HuH-7 (cell line): ENCODE results near the gene ZFHX2.
A peak's percentile ranks its signal among the peaks of the same experiment; 100 is the strongest.
"Not testable (repeated sequence)": the region's sequence is repeated elsewhere in the genome, so short reads cannot be mapped to it uniquely, and the experiment has no call there.

Source experiments
- DNase-seq: peaks from one replicate; pipeline ENCODE4 v3.0.0; 2011; ENCODE audit warnings: low spot score

Gene ZFHX2

DNA sequence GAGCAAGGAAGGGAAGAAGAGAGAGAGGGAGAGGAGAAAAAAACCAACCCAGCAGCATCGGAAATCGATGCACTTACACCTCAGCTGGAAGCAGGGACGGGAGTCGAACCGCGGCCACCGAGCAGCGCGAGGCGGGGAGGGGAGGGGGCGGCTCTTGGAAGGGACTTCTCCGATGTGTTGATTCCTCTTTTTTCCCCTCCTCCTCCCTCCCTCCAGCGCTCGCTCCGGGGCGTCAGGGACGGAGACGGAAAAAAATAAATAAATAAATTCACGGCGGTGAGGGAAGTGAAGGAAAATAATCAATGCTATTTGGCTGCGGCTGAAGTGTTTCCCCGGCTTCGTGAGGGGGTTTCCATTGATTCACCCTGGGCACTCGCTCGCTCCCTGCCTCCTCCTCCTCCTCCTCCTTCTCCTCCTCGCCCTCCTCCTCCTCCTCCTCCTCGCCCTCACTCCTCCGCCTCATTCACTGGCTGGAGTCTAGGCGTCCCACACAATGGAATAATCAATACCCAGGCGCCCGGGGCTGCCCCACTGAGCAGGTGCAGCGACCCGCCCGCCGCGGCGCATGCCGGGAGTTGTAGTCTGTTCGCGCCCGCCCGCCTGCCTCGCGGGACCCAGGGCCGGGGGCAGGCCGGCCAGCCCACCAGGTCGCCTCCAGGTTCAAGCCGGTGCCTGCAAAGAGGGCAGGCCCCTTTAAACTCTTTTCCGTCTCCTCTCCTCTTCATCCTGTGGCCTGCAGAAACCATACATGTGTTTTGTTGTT lies at the start of gene ZFHX2:
Gene ZFHX2 (minus strand): TSS at position 500 of the 763 bp plus-strand sequence. CDS start 16,440 bp downstream, outside the sequence.
- DNase-seq = peak; percentile 95

GRCh38 chr14:23600806-23601205 lies 49.2 kb upstream of the ZFHX2 start:
- no peak for DNase-seq

DNA sequence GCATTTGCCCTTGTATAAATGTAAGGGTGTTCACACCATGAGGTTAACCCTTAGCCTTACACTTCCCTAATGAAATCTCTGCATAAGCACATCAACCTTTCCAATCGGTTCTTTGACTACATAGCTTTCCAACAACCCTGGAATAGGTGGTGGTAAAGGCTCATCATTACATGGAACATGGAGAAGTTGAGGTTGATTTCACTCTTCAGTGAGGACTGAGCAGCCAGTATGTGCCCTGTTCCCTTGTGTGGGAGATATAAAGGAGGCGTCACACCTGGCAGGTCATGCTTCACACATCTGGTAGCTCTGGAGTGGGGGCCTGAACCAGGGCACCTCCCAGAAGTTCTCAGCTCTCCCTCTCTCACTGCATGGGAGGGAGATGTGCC lies 48.8 kb upstream of the ZFHX2 start:
- no peak for DNase-seq

GRCh38 chr14:23594191-23594590 lies 42.6 kb upstream of the ZFHX2 start:
- DNase-seq = not testable (repeated sequence)

GRCh38 chr14:23590198-23590597 lies 38.6 kb upstream of the ZFHX2 start:
- DNase-seq = no peak

GRCh38 chr14:23589606-23590005 lies 38.0 kb upstream of the ZFHX2 start:
- DNase-seq = no peak

- peak; percentile 95 for DNase-seq
Measured at GRCh38 chr14:23588884-23589598, 37.5 kb upstream of the ZFHX2 start.

DNA sequence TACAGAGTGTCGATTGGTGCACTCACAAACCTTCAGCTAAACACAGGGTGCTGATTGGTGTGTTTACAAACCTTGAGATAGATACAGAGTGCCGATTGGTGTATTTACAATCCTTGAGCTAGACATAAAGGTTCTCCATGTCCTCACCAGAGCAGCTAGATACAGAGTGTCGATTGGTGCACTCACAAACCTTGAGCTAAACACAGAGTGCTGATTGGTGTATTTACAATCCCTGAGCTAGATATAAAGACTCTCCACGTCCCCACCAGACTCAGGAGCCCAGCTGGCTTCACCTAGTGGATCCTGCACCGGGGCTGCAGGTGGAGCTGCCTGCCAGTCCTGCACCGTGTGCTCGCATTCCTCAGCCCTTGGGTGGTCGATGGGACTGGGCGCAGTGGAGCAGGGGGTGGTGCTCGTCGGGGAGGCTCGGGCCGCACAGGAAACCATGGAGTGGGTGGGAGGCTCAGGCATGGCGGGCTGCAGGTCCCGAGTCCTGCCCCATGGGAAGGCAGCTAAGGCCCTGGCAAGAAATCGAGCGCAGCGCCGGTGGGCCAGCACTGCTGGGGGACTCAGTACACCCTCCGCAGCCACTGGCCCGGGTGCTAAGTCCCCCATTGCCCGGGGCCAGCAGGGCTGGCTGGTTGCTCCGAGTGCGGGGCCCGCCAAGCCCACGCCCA lies 33.1 kb upstream of the ZFHX2 start:
- not testable (repeated sequence) for DNase-seq

- not testable (repeated sequence) for DNase-seq
Measured at GRCh38 chr14:23583761-23584526, 32.4 kb upstream of the ZFHX2 start.

- DNase-seq = no peak
Measured at GRCh38 chr14:23582906-23583760, 31.6 kb upstream of the ZFHX2 start.

DNA sequence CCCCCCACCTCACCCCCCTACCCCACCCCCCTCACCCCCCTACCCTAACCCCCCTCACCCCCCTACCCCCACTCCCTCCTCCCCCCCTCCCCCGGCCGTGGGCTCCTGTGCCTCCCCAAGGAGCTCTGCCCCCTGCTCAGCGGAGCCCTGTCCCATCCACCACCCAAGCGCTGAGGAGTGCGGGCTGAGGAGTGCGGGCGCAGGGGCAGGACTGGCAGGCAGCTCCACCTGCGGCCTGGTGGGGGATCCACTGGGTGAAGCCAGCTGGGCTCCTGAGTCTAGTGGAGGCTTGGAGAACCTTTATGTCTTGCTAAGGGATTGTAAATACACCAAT lies 29.4 kb upstream of the ZFHX2 start:
- no peak for DNase-seq

DNA sequence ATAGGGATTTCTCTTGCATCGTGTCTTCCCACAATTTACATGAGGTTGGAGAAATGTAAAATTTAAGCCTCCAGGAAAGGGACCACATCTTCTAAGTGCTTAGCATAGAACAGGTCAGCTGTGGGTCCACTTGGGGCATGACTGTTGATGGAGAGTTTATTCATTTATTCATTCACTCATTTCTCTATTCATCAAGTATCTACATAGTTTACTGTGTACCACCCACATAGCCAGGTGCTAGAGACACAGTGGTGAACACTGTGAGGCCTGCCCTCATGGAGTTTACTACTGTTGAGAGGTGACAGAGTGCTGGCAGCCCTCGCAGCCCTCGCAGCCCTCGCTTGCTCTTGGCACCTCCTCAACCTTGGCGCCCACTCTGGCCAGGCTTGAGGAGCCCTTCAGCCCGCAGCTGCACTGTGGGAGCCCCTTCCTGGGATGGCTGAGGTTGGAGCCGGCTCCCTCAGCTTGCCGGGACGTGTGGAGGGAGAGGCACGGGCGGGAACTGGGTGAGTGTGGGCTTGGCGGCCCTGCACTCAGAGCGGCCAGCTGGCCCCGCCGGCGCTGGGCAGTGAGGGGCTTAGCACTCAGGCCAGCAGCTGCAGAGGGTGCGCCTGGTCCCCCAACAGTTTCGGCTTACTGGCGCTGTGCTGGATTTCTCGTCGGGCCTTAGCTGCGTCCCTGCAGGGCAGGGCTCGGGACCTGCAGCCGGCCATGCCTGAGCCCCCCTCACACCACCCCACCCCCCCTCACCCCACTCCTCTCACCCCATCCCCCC lies 28.8 kb upstream of the ZFHX2 start:
- no peak for DNase-seq

DNA sequence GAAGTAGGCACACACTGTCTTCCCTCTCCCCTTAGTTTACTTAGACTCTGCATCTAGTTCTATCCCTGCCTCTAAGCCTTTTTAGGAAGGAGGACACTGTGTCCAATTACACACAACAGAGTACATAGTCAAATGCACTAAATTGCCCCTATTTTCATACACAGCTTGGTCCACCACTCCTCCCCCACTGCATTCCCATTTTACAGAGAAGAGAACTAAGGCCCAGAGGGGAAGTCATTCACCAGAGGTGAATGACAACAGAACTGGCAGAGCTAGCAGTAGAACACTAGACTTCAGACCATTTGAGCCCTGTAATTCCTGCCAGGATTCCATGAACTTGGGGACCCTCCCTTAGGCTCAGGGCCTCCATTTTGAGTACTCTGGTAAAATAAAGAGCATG lies 28.2 kb upstream of the ZFHX2 start:
- no peak for DNase-seq

DNA sequence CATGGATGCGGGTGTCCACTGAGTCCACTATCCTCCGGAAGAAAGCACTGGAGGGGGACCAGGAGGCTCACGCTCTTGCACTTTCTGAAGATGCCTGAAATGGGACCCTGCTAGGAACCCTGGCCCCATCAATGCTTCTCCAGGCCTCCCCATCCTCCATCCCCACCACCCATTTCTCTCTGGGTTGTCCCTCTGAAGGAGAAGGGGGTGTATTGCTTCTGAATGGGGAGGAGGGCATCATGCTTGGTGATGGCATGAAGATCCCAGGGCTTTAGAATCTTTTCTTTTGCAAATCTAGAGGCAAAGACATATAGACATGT lies 27.7 kb upstream of the ZFHX2 start:
- DNase-seq = no peak

- DNase-seq = no peak
Measured at GRCh38 chr14:23578560-23579310, 27.2 kb upstream of the ZFHX2 start, which contains the start of gene JPH4. JPH4 (minus strand) TSS chr14:23578790; CDS start chr14:23577453, 1,337 bp downstream.

- no peak for DNase-seq
Measured at GRCh38 chr14:23577710-23578392, 26.3 kb upstream of the ZFHX2 start.

- no peak for DNase-seq
Measured at GRCh38 chr14:23577004-23577681, 25.6 kb upstream of the ZFHX2 start.

- DNase-seq = no peak
Measured at GRCh38 chr14:23573384-23574015, 21.9 kb upstream of the ZFHX2 start.
